Smooth muscle cell (in vitro differentiated cells): Measurements from ENCODE around the gene MRFAP1L1. TPM values are rescaled to one million over a fixed set of nuclear protein-coding genes. Genes with fewer than 3 reads are reported as not detected.

ENCODE experiments used
- DNase-seq: peaks from one replicate; lab custom pipeline; 2025; ENCODE audit not compliant: unreplicated experiment; lab: John Stamatoyannopoulos, UW
- H2AFZ ChIP-seq: fragments of 200-600 bp; sonication (generic); 2 replicates; pipeline ENCODE4 v1.6.0; 2016; ENCODE audit warnings: antibody characterized with exemption, low read depth, mild to moderate bottlenecking
- H3F3A ChIP-seq: fragments of 200-600 bp; sonication (generic); 2 replicates; pipeline ENCODE4 v1.6.0; 2017; ENCODE audit warnings: antibody characterized with exemption, low read depth
- H3K27ac ChIP-seq: fragments of 200-600 bp; sonication (generic); 2 replicates; pipeline ENCODE4 v1.5.1; 2016; ENCODE audit warnings: low read depth, mild to moderate bottlenecking
- H3K27me3 ChIP-seq: fragments of 200-600 bp; sonication (generic); 2 replicates; pipeline ENCODE4 v1.6.1; 2016; ENCODE audit warnings: low read depth, mild to moderate bottlenecking
- H3K36me3 ChIP-seq: fragments of 200-600 bp; sonication (generic); 2 replicates; pipeline ENCODE4 v1.5.1; 2016; ENCODE audit warnings: low read depth
- H3K4me1 ChIP-seq: fragments of 200-600 bp; sonication (generic); 2 replicates; pipeline ENCODE4 v1.5.1; 2016; ENCODE audit warnings: low read depth
- H3K4me2 ChIP-seq: fragments of 200-600 bp; sonication (generic); 2 replicates; pipeline ENCODE4 v1.6.0; 2016; ENCODE audit warnings: mild to moderate bottlenecking
- H3K4me3 ChIP-seq: fragments of 200-600 bp; sonication (generic); 2 replicates; pipeline ENCODE4 v1.5.1; 2016; ENCODE audit warnings: mild to moderate bottlenecking
- H3K79me2 ChIP-seq: fragments of 200-600 bp; sonication (generic); 2 replicates; pipeline ENCODE4 v1.6.0; 2016; ENCODE audit warnings: low read depth, mild to moderate bottlenecking
- H3K9ac ChIP-seq: fragments of 200-600 bp; sonication (generic); 2 replicates; pipeline ENCODE4 v1.6.0; 2016; ENCODE audit warnings: low read depth
- H3K9me3 ChIP-seq: fragments of 200-600 bp; sonication (generic); replicated peaks from 2 replicates; pipeline ENCODE4 v1.5.1; 2016; ENCODE audit warnings: low read depth
- H4K20me1 ChIP-seq: fragments of 200-600 bp; sonication (generic); 2 replicates; pipeline ENCODE4 v1.6.0; 2016; ENCODE audit warnings: low read depth
- CTCF ChIP-seq: fragments of 200-600 bp; sonication (generic); IDR thresholded peaks from 2 replicates; pipeline ENCODE4 v1.5.1; 2017; ENCODE audit warnings: borderline replicate concordance, mild to moderate bottlenecking, antibody characterized with exemption; ENCODE audit not compliant: insufficient read depth, poor library complexity, severe bottlenecking
- WGBS: methylation state at CpG from one replicate; pipeline ENCODE4 v1.1.7; 2016; ENCODE audit warnings: low lambda C conversion rate; 5-methylcytosine and 5-hydroxymethylcytosine counted together
- polyA plus RNA-seq: library from polyadenylated mRNA; unstranded; fragments of >200 nt; fragmentation: Nextera tagmentation; extraction: Ambion mirVana; gene quantifications from 2 replicates; pipeline ENCODE4 v1.2.1, GENCODE V29; 2016
- total RNA-seq: library from RNA; depleted of rRNA; stranded (reverse); fragments of >200 nt; gene quantifications from 2 replicates; pipeline ENCODE4 v1.2.3, GENCODE V29; 2014

The MRFAP1L1 gene
- total and polyA plus RNA-seq, 2 experiments from 2014 or later = 48.9 to 67.1 TPM

GRCh38 chr4:6672131-6672530 lies 37.5 kb downstream of the MRFAP1L1 start:
- H3K9ac ChIP-seq = no peak overlapping the region
- no peaks in the 10 kb centered on the region for H3K9me3 ChIP-seq
- DNase-seq = no peak
- H3K27ac ChIP-seq = no peak overlapping the region
- no peaks in the 10 kb centered on the region for H3F3A ChIP-seq
- H3K79me2 ChIP-seq = peaks cover 16% of the 10 kb centered on the region
- H2AFZ ChIP-seq = no peak overlapping the region
- WGBS = 98% methylated on average over 19 of the region's 19 CpGs
- no peaks in the 10 kb centered on the region for H3K27me3 ChIP-seq
- H3K4me3 ChIP-seq = no peak overlapping the region
- H3K36me3 ChIP-seq = no peaks in the 10 kb centered on the region
- no peak overlapping the region for H3K4me2 ChIP-seq
- no peak for TF ChIP-seq CTCF
- H4K20me1 ChIP-seq = peaks cover 25% of the 10 kb centered on the region
- H3K4me1 ChIP-seq = peaks cover 22% of the 10 kb centered on the region

- H4K20me1 ChIP-seq = peaks cover 20% of the 10 kb centered on the region
- no peak overlapping the region for H3K27ac ChIP-seq
- no peak overlapping the region for H2AFZ ChIP-seq
- DNase-seq = no peak
- peaks cover 22% of the 10 kb centered on the region for H3K4me1 ChIP-seq
- H3F3A ChIP-seq = no peaks in the 10 kb centered on the region
- no peaks in the 10 kb centered on the region for H3K9me3 ChIP-seq
- no peak overlapping the region for H3K4me2 ChIP-seq
- no peak overlapping the region for H3K4me3 ChIP-seq
- no peak overlapping the region for H3K9ac ChIP-seq
- no peak for TF ChIP-seq CTCF
- no peaks in the 10 kb centered on the region for H3K36me3 ChIP-seq
- H3K79me2 ChIP-seq = peaks cover 16% of the 10 kb centered on the region
- WGBS = 87% methylated on average over 1 of the region's 1 CpG
- H3K27me3 ChIP-seq = no peaks in the 10 kb centered on the region
Measured at GRCh38 chr4:6671648-6672047, 38.0 kb downstream of the MRFAP1L1 start.

- Histone ChIP-seq H3K27ac (no peak overlapping the region), H2AFZ (no peak overlapping the region), H3K36me3 (no peaks in the 10 kb centered on the region), H4K20me1 (no peaks in the 10 kb centered on the region), H3F3A (no peaks in the 10 kb centered on the region), H3K4me3 (no peak overlapping the region), H3K79me2 (no peaks in the 10 kb centered on the region), H3K27me3 (no peaks in the 10 kb centered on the region), H3K9ac (no peak overlapping the region), H3K4me1 (no peaks in the 10 kb centered on the region), H3K4me2 (no peak overlapping the region), H3K9me3 (no peaks in the 10 kb centered on the region)
- no peak for DNase-seq
- no peak for TF ChIP-seq CTCF
- 86% methylated on average over 11 of the region's 11 CpGs for WGBS
Measured at GRCh38 chr4:6668391-6668790, 41.3 kb downstream of the MRFAP1L1 start.

GRCh38 chr4:6665320-6665654 lies 44.4 kb downstream of the MRFAP1L1 start:
- TF ChIP-seq CTCF = no peak
- Histone ChIP-seq H3K4me2 (no peak overlapping the region), H4K20me1 (no peaks in the 10 kb centered on the region), H3K4me1 (no peaks in the 10 kb centered on the region), H3K36me3 (no peaks in the 10 kb centered on the region), H3K79me2 (no peaks in the 10 kb centered on the region), H2AFZ (no peak overlapping the region), H3K27me3 (no peaks in the 10 kb centered on the region), H3K9me3 (no peaks in the 10 kb centered on the region), H3F3A (no peaks in the 10 kb centered on the region), H3K9ac (no peak overlapping the region), H3K27ac (no peak overlapping the region), H3K4me3 (no peak overlapping the region)
- no peak for DNase-seq
- 99% methylated on average over 9 of the region's 9 CpGs for WGBS
